ENCODE data around the gene CD81.

The CD81 gene

GRCh38 chr11:2404735-2405196 lies 27.7 kb downstream of the CD81 start:
- no peak overlapping the region for H3K27ac Mint-ChIP-seq
- peaks cover 40% of the 10 kb centered on the region for H3K36me3 Mint-ChIP-seq (ENCODE audit: low read depth)
- no peaks in the 10 kb centered on the region for H3K9me3 Mint-ChIP-seq
- peaks cover 5% of the 10 kb centered on the region for H3K27me3 Mint-ChIP-seq
- intact Hi-C loops (cut with micrococcal nuclease): loop anchor here (5.0 kb wide), 1 partner anchor 212 kb away; no protein-coding TSS in a partner anchor
- no peak overlapping the region for H3K4me3 Mint-ChIP-seq
- peaks cover 9% of the 10 kb centered on the region for H3K4me1 Mint-ChIP-seq (ENCODE audit: low read depth)

GRCh38 chr11:2406451-2406850 lies 29.3 kb downstream of the CD81 start:
- Mint-ChIP-seq H3K4me1 (ENCODE audit: low read depth) (peaks cover 5% of the 10 kb centered on the region), H3K27me3 (peaks cover 11% of the 10 kb centered on the region), H3K9me3 (no peaks in the 10 kb centered on the region), H3K4me3 (no peak overlapping the region), H3K27ac (no peak overlapping the region), H3K36me3 (ENCODE audit: low read depth) (peaks cover 31% of the 10 kb centered on the region)
- intact Hi-C loops (cut with micrococcal nuclease): no loop called here

- Mint-ChIP-seq H3K4me1 (ENCODE audit: low read depth) (peaks cover under 1% of the 10 kb centered on the region), H3K27me3 (peaks cover 11% of the 10 kb centered on the region), H3K36me3 (ENCODE audit: low read depth) (peaks cover 29% of the 10 kb centered on the region), H3K27ac (no peak overlapping the region), H3K9me3 (no peaks in the 10 kb centered on the region), H3K4me3 (no peak overlapping the region)
- intact Hi-C loops (cut with micrococcal nuclease): no loop called here
Measured at GRCh38 chr11:2406878-2407410, 29.8 kb downstream of the CD81 start.

- Mint-ChIP-seq H3K9me3 (no peaks in the 10 kb centered on the region), H3K27me3 (peaks cover 19% of the 10 kb centered on the region), H3K27ac (no peak overlapping the region), H3K4me3 (no peak overlapping the region), H3K36me3 (ENCODE audit: low read depth) (peaks cover 12% of the 10 kb centered on the region), H3K4me1 (ENCODE audit: low read depth) (no peaks in the 10 kb centered on the region)
- intact Hi-C loops (cut with micrococcal nuclease): no loop called here
Measured at GRCh38 chr11:2408671-2409070, 31.6 kb downstream of the CD81 start.

- H3K4me3 Mint-ChIP-seq: no peak overlapping the region
- intact Hi-C loops (cut with micrococcal nuclease): no loop called here
- H3K27ac Mint-ChIP-seq: no peak overlapping the region
- no peaks in the 10 kb centered on the region for H3K9me3 Mint-ChIP-seq
- peaks cover 19% of the 10 kb centered on the region for H3K27me3 Mint-ChIP-seq
- H3K4me1 Mint-ChIP-seq (ENCODE audit: low read depth): no peaks in the 10 kb centered on the region
- H3K36me3 Mint-ChIP-seq (ENCODE audit: low read depth): peaks cover 7% of the 10 kb centered on the region
Measured at GRCh38 chr11:2409126-2409525, 32.0 kb downstream of the CD81 start.

GRCh38 chr11:2409611-2410468 lies 32.7 kb downstream of the CD81 start:
- intact Hi-C loops (cut with micrococcal nuclease): no loop called here
- Mint-ChIP-seq H3K4me1 (ENCODE audit: low read depth) (no peaks in the 10 kb centered on the region), H3K9me3 (no peaks in the 10 kb centered on the region), H3K27me3 (peaks cover 19% of the 10 kb centered on the region), H3K36me3 (ENCODE audit: low read depth) (no peaks in the 10 kb centered on the region), H3K4me3 (no peak overlapping the region), H3K27ac (no peak overlapping the region)

- Mint-ChIP-seq H3K4me1 (ENCODE audit: low read depth) (no peaks in the 10 kb centered on the region), H3K9me3 (no peaks in the 10 kb centered on the region)
- intact Hi-C loops (cut with micrococcal nuclease): no loop called here
Measured at GRCh38 chr11:2410616-2411015, 33.5 kb downstream of the CD81 start.

GRCh38 chr11:2411446-2412305 lies 34.6 kb downstream of the CD81 start:
- no peak overlapping the region for H3K4me3 Mint-ChIP-seq
- H3K9me3 Mint-ChIP-seq: no peaks in the 10 kb centered on the region
- H3K4me1 Mint-ChIP-seq (ENCODE audit: low read depth): no peaks in the 10 kb centered on the region
- peaks cover 34% of the 10 kb centered on the region for H3K27me3 Mint-ChIP-seq
- H3K36me3 Mint-ChIP-seq (ENCODE audit: low read depth): no peaks in the 10 kb centered on the region
- intact Hi-C loops (cut with micrococcal nuclease): no loop called here
- H3K27ac Mint-ChIP-seq: no peak overlapping the region

More at GRCh38 chr11:2410616-2411015, 33.5 kb downstream of the CD81 start:
- no peaks in the 10 kb centered on the region for H3K36me3 Mint-ChIP-seq (ENCODE audit: low read depth)
- peaks cover 24% of the 10 kb centered on the region for H3K27me3 Mint-ChIP-seq
- no peak overlapping the region for H3K4me3 Mint-ChIP-seq
- H3K27ac Mint-ChIP-seq: no peak overlapping the region

- Mint-ChIP-seq H3K4me3 (no peak overlapping the region), H3K36me3 (ENCODE audit: low read depth) (no peaks in the 10 kb centered on the region), H3K27me3 (peaks cover 35% of the 10 kb centered on the region), H3K9me3 (no peaks in the 10 kb centered on the region), H3K27ac (no peak overlapping the region), H3K4me1 (ENCODE audit: low read depth) (no peaks in the 10 kb centered on the region)
- intact Hi-C loops (cut with micrococcal nuclease): no loop called here
Measured at GRCh38 chr11:2412323-2412722, 35.2 kb downstream of the CD81 start.

GRCh38 chr11:2413742-2414579 lies 36.9 kb downstream of the CD81 start:
- Mint-ChIP-seq H3K9me3 (no peaks in the 10 kb centered on the region), H3K27ac (no peak overlapping the region), H3K4me1 (ENCODE audit: low read depth) (no peaks in the 10 kb centered on the region), H3K27me3 (peaks cover 33% of the 10 kb centered on the region), H3K4me3 (no peak overlapping the region), H3K36me3 (ENCODE audit: low read depth) (no peaks in the 10 kb centered on the region)
- intact Hi-C loops (cut with micrococcal nuclease): no loop called here

GRCh38 chr11:2414616-2415015 lies 37.5 kb downstream of the CD81 start:
- no peaks in the 10 kb centered on the region for H3K4me1 Mint-ChIP-seq (ENCODE audit: low read depth)

GRCh38 chr11:2415171-2415570 lies 38.1 kb downstream of the CD81 start:
- no peaks in the 10 kb centered on the region for H3K36me3 Mint-ChIP-seq (ENCODE audit: low read depth)
- no peak overlapping the region for H3K4me3 Mint-ChIP-seq
- H3K27me3 Mint-ChIP-seq: peaks cover 33% of the 10 kb centered on the region
- intact Hi-C loops (cut with micrococcal nuclease): no loop called here
- H3K9me3 Mint-ChIP-seq: no peaks in the 10 kb centered on the region
- H3K27ac Mint-ChIP-seq: no peak overlapping the region
- H3K4me1 Mint-ChIP-seq (ENCODE audit: low read depth): no peaks in the 10 kb centered on the region

More at GRCh38 chr11:2414616-2415015, 37.5 kb downstream of the CD81 start:
- Mint-ChIP-seq H3K9me3 (no peaks in the 10 kb centered on the region), H3K27ac (no peak overlapping the region), H3K36me3 (ENCODE audit: low read depth) (no peaks in the 10 kb centered on the region), H3K4me3 (no peak overlapping the region), H3K27me3 (peaks cover 30% of the 10 kb centered on the region)
- intact Hi-C loops (cut with micrococcal nuclease): no loop called here

GRCh38 chr11:2415601-2416380 lies 38.7 kb downstream of the CD81 start:
- no peak overlapping the region for H3K4me3 Mint-ChIP-seq
- peaks cover 32% of the 10 kb centered on the region for H3K27me3 Mint-ChIP-seq
- H3K27ac Mint-ChIP-seq: no peak overlapping the region
- H3K36me3 Mint-ChIP-seq (ENCODE audit: low read depth): no peaks in the 10 kb centered on the region
- H3K4me1 Mint-ChIP-seq (ENCODE audit: low read depth): no peaks in the 10 kb centered on the region
- H3K9me3 Mint-ChIP-seq: no peaks in the 10 kb centered on the region
- intact Hi-C loops (cut with micrococcal nuclease): no loop called here
